Liver (tissue), 9 donors: Measurements from ENCODE around the gene PRKCH. TPM values are rescaled to one million over a fixed set of nuclear protein-coding genes. Genes with fewer than 3 reads are reported as not detected.

Experiments
- DNase-seq: peaks from one replicate; pipeline ENCODE4 v3.0.0-alpha.2; 2017; ENCODE audit warnings: low spot score
- H3K27ac ChIP-seq, 2 donors: one replicate each; pipeline ENCODE4 v1.7.0; 2013; ENCODE audit warnings: inconsistent platforms in 2 of 2, low read length in 2 of 2, control low read depth in 1 of 2, low read depth in 1 of 2, mild to moderate bottlenecking in 1 of 2
- H3K27me3 ChIP-seq, 4 donors: one replicate each; pipeline versions ENCODE4 v1.6.1 to v1.7.0; 2013; ENCODE audit warnings: low read length in 3 of 4, inconsistent platforms in 1 of 4, mild to moderate bottlenecking in 1 of 4, moderate library complexity in 1 of 4; ENCODE audit not compliant: control insufficient read depth in 4 of 4, insufficient read depth in 4 of 4
- H3K36me3 ChIP-seq, 4 donors: one replicate each; pipeline versions ENCODE4 v1.6.1 to v1.7.0; 2013; ENCODE audit warnings: low read length in 3 of 4, mild to moderate bottlenecking in 3 of 4, low read depth in 1 of 4, moderate library complexity in 1 of 4; ENCODE audit not compliant: control insufficient read depth in 4 of 4, insufficient read depth in 3 of 4
- H3K4me1 ChIP-seq, 4 donors: one replicate each; pipeline versions ENCODE4 v1.6.1 to v1.7.0; 2013; ENCODE audit warnings: low read length in 3 of 4, mild to moderate bottlenecking in 3 of 4, moderate library complexity in 1 of 4; ENCODE audit not compliant: control insufficient read depth in 4 of 4, insufficient read depth in 4 of 4
- H3K4me3 ChIP-seq, 3 donors: one replicate each; pipeline versions ENCODE4 v1.6.1 to v1.7.0; 2013; ENCODE audit warnings: low read length in 3 of 3, control low read depth in 1 of 3, low read depth in 1 of 3, mild to moderate bottlenecking in 1 of 3
- H3K9ac ChIP-seq, 2 donors: one replicate each; pipeline ENCODE4 v1.7.0; 2013; ENCODE audit warnings: low read length in 2 of 2, mild to moderate bottlenecking in 2 of 2, moderate library complexity in 2 of 2, control low read depth in 1 of 2, low read depth in 1 of 2
- H3K9me3 ChIP-seq, 4 donors: one replicate each; pipeline versions ENCODE4 v1.6.1 to v1.7.0; 2013; ENCODE audit warnings: low read length in 3 of 4; ENCODE audit not compliant: control insufficient read depth in 4 of 4
- EGR1 ChIP-seq, 2 donors: IDR thresholded peaks; 2 replicates each; pipeline ENCODE4 v1.6.1; 2016 to 2018; ENCODE audit warnings: antibody characterized with exemption in 2 of 2, low read depth in 2 of 2
- FOXA1 ChIP-seq: IDR thresholded peaks from 2 replicates; pipeline ENCODE4 v1.6.1; 2016; ENCODE audit warnings: antibody characterized with exemption
- FOXA2 ChIP-seq: IDR thresholded peaks from 2 replicates; pipeline ENCODE4 v1.6.1; 2016; ENCODE audit warnings: antibody characterized with exemption
- GABPA ChIP-seq, 2 donors: IDR thresholded peaks in 1 of 2; conservative IDR thresholded peaks in 1 of 2; 2 replicates each; pipeline ENCODE4 v1.6.1; 2016; ENCODE audit warnings: antibody characterized with exemption in 2 of 2, mild to moderate bottlenecking in 1 of 2, moderate library complexity in 1 of 2
- HNF4A ChIP-seq, 2 donors: conservative IDR thresholded peaks; 2 replicates each; pipeline ENCODE4 v1.6.1; 2016; ENCODE audit warnings: antibody characterized with exemption in 2 of 2, mild to moderate bottlenecking in 2 of 2
- HNF4G ChIP-seq: IDR thresholded peaks from 2 replicates; pipeline ENCODE4 v1.6.1; 2016; ENCODE audit warnings: antibody characterized with exemption
- JUND ChIP-seq, 2 donors: IDR thresholded peaks; 2 replicates each; pipeline ENCODE4 v1.6.1; 2016; ENCODE audit warnings: antibody characterized with exemption in 2 of 2
- MAX ChIP-seq: IDR thresholded peaks from 2 replicates; pipeline ENCODE4 v1.6.1; 2016; ENCODE audit warnings: antibody characterized with exemption
- NR2F2 ChIP-seq: IDR thresholded peaks from 2 replicates; pipeline ENCODE4 v1.6.1; 2016; ENCODE audit warnings: antibody characterized with exemption
- RAD21 ChIP-seq, 2 donors: IDR thresholded peaks; 2 replicates each; pipeline ENCODE4 v1.6.1; 2016; ENCODE audit warnings: antibody characterized with exemption in 2 of 2, mild to moderate bottlenecking in 2 of 2
- RXRA ChIP-seq, 2 donors: IDR thresholded peaks; 2 replicates each; pipeline ENCODE4 v1.6.1; 2017 to 2018; ENCODE audit warnings: antibody characterized with exemption in 2 of 2, mild to moderate bottlenecking in 1 of 2
- SP1 ChIP-seq: IDR thresholded peaks from 2 replicates; pipeline ENCODE4 v1.6.1; 2018; ENCODE audit warnings: antibody characterized with exemption, mild to moderate bottlenecking
- TAF1 ChIP-seq: conservative IDR thresholded peaks from 2 replicates; pipeline ENCODE4 v1.6.1; 2016; ENCODE audit warnings: antibody characterized with exemption, mild to moderate bottlenecking
- YY1 ChIP-seq: IDR thresholded peaks from 2 replicates; pipeline ENCODE4 v1.6.1; 2016; ENCODE audit warnings: antibody characterized with exemption, mild to moderate bottlenecking
- polyA plus RNA-seq, 2 donors: library from polyadenylated mRNA; stranded (reverse) in 1 of 2; unstranded in 1 of 2; fragments of 200-250 nt in 1 of 2; fragments of >200 nt in 1 of 2; fragmentation: Nextera tagmentation in 1 of 2; extraction: Ambion mirVana in 1 of 2; gene quantifications; one replicate each; pipeline versions ENCODE4 v1.2.1 to v1.2.3, GENCODE V29; 2013 to 2015
- total RNA-seq, 2 donors: library from RNA; depleted of rRNA; stranded (reverse); fragments of >200 nt; gene quantifications; one replicate each; pipeline ENCODE4 v1.2.3, GENCODE V29; 2014
- TF ChIP-seq, protein P1 (sequence below): IDR thresholded peaks from 2 replicates; pipeline ENCODE4 v1.6.1; 2016; ENCODE audit warnings: antibody characterized with exemption, mild to moderate bottlenecking
- TF ChIP-seq, protein P2 (sequence below): IDR thresholded peaks from 2 replicates; pipeline ENCODE4 v1.6.1; 2016; ENCODE audit warnings: antibody characterized with exemption
- TF ChIP-seq, protein P3 (sequence below): IDR thresholded peaks from 2 replicates; pipeline ENCODE4 v1.6.1; 2016; ENCODE audit warnings: antibody characterized with exemption
- TF ChIP-seq, protein P4 (sequence below): fragments of 150-350 bp; IDR thresholded peaks from 2 replicates; pipeline ENCODE4 v1.5.1; 2017; ENCODE audit warnings: improper control_type of control experiment, low read depth, low read length; ENCODE audit not compliant: missing input control
- donor health status: healthy.
- donor health status: healthy.
- donor health status: healthy.
- donor health status: healthy.
- donor health status: healthy.

The PRKCH gene
- total and polyA plus RNA-seq, 4 donors = 3.9 to 13.7 (median 7.0) TPM

DNA sequence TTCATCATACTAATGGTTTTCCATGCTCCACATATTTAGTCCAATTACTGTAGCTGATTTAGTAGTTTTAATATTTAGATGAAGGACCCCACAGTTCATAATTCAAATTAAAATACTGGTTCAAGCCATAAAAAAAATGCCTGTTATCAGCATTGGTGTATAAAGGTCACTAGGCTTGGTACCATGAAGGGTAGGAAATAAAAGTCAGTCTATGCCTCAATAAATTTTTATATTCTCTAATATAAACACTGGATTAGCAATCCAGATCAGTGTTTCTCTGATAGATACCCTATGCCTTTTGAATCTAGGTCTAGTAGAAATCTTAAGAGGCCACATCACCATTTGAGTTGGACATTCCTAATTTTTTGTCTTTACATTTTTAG lies 210.7 kb downstream of the PRKCH start:
- no peaks in the 10 kb centered on the region for H3K9me3 ChIP-seq
- H3K27me3 ChIP-seq = no peaks in the 10 kb centered on the region
- peaks cover 0 to 8% (median 1%) of the 10 kb centered on the region in 4 donors for H3K4me1 ChIP-seq
- TF ChIP-seq TAF1 (no peak), MAX (no peak), FOXA1 (no peak), SP1 (no peak), JUND (IDR thresholded peaks at IDR 0.05) (no peak), HNF4G (no peak), GABPA (IDR thresholded peaks at IDR 0.05 in 1 of 2, conservative IDR thresholded peaks at IDR 0.05 in 1 of 2) (no peak), EGR1 (IDR thresholded peaks at IDR 0.05; ENCODE audit: low read depth in 2 of 2) (no peak), RAD21 (IDR thresholded peaks at IDR 0.05) (no peak), YY1 (no peak), NR2F2 (no peak), HNF4A (conservative IDR thresholded peaks at IDR 0.05) (no peak), FOXA2 (no peak), RXRA (IDR thresholded peaks at IDR 0.05) (no peak)
- TF ChIP-seq, protein P1, sequence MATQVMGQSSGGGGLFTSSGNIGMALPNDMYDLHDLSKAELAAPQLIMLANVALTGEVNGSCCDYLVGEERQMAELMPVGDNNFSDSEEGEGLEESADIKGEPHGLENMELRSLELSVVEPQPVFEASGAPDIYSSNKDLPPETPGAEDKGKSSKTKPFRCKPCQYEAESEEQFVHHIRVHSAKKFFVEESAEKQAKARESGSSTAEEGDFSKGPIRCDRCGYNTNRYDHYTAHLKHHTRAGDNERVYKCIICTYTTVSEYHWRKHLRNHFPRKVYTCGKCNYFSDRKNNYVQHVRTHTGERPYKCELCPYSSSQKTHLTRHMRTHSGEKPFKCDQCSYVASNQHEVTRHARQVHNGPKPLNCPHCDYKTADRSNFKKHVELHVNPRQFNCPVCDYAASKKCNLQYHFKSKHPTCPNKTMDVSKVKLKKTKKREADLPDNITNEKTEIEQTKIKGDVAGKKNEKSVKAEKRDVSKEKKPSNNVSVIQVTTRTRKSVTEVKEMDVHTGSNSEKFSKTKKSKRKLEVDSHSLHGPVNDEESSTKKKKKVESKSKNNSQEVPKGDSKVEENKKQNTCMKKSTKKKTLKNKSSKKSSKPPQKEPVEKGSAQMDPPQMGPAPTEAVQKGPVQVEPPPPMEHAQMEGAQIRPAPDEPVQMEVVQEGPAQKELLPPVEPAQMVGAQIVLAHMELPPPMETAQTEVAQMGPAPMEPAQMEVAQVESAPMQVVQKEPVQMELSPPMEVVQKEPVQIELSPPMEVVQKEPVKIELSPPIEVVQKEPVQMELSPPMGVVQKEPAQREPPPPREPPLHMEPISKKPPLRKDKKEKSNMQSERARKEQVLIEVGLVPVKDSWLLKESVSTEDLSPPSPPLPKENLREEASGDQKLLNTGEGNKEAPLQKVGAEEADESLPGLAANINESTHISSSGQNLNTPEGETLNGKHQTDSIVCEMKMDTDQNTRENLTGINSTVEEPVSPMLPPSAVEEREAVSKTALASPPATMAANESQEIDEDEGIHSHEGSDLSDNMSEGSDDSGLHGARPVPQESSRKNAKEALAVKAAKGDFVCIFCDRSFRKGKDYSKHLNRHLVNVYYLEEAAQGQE = no peak
- TF ChIP-seq, protein P2, sequence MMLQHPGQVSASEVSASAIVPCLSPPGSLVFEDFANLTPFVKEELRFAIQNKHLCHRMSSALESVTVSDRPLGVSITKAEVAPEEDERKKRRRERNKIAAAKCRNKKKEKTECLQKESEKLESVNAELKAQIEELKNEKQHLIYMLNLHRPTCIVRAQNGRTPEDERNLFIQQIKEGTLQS = no peak
- TF ChIP-seq, protein P3, sequence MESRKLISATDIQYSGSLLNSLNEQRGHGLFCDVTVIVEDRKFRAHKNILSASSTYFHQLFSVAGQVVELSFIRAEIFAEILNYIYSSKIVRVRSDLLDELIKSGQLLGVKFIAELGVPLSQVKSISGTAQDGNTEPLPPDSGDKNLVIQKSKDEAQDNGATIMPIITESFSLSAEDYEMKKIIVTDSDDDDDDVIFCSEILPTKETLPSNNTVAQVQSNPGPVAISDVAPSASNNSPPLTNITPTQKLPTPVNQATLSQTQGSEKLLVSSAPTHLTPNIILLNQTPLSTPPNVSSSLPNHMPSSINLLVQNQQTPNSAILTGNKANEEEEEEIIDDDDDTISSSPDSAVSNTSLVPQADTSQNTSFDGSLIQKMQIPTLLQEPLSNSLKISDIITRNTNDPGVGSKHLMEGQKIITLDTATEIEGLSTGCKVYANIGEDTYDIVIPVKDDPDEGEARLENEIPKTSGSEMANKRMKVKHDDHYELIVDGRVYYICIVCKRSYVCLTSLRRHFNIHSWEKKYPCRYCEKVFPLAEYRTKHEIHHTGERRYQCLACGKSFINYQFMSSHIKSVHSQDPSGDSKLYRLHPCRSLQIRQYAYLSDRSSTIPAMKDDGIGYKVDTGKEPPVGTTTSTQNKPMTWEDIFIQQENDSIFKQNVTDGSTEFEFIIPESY = no peak
- TF ChIP-seq, protein P4, sequence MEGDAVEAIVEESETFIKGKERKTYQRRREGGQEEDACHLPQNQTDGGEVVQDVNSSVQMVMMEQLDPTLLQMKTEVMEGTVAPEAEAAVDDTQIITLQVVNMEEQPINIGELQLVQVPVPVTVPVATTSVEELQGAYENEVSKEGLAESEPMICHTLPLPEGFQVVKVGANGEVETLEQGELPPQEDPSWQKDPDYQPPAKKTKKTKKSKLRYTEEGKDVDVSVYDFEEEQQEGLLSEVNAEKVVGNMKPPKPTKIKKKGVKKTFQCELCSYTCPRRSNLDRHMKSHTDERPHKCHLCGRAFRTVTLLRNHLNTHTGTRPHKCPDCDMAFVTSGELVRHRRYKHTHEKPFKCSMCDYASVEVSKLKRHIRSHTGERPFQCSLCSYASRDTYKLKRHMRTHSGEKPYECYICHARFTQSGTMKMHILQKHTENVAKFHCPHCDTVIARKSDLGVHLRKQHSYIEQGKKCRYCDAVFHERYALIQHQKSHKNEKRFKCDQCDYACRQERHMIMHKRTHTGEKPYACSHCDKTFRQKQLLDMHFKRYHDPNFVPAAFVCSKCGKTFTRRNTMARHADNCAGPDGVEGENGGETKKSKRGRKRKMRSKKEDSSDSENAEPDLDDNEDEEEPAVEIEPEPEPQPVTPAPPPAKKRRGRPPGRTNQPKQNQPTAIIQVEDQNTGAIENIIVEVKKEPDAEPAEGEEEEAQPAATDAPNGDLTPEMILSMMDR = no peak
- DNase-seq = no peak
- no peak overlapping the region for H3K9ac ChIP-seq
- no peak overlapping the region for H3K4me3 ChIP-seq
- no peaks in the 10 kb centered on the region for H3K36me3 ChIP-seq
- no peak overlapping the region for H3K27ac ChIP-seq
